ENCODE measurements around the gene ASB15. TPM values are rescaled to one million over a fixed set of nuclear protein-coding genes. Genes with fewer than 3 reads are reported as not detected.
"Not testable (repeated sequence)": the region's sequence is repeated elsewhere in the genome, so short reads cannot be mapped to it uniquely, and the experiment has no call there.

The ASB15 gene
- polyA plus RNA-seq (2011; rRNA removed): not detected in 2 replicates
- not detected in 2 replicates for polyA minus RNA-seq (2011; rRNA and poly(A)+ RNA removed)

DNA sequence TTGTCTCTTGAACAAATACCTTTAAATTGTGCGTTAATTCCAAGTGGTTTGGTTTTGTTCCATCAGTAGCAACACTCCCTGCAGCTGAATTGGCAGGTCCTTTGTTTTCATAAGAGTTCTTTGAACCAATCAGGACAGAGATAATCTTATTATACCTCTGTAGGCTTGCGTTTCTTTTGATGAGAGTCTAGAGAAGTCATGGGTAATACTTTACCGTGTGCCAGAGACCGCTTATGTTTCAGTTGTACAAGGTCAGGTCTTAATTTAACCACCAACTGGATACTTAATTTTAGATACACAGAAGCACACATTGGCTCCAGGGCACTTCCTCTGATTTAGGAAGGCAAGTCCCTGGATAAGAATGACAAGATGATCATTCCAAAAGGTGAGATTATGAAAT lies at the start of gene ASB15:
Gene ASB15, plus strand, starts transcription at position 292 of the 400 bp plus-strand sequence. CDS start 12,682 bp downstream, outside the sequence.
- POLR2A ChIA-PET: no interaction called here
- DNase-seq (ENCODE audit: low read depth, low spot score): no peak
- TF ChIP-seq, protein P1, sequence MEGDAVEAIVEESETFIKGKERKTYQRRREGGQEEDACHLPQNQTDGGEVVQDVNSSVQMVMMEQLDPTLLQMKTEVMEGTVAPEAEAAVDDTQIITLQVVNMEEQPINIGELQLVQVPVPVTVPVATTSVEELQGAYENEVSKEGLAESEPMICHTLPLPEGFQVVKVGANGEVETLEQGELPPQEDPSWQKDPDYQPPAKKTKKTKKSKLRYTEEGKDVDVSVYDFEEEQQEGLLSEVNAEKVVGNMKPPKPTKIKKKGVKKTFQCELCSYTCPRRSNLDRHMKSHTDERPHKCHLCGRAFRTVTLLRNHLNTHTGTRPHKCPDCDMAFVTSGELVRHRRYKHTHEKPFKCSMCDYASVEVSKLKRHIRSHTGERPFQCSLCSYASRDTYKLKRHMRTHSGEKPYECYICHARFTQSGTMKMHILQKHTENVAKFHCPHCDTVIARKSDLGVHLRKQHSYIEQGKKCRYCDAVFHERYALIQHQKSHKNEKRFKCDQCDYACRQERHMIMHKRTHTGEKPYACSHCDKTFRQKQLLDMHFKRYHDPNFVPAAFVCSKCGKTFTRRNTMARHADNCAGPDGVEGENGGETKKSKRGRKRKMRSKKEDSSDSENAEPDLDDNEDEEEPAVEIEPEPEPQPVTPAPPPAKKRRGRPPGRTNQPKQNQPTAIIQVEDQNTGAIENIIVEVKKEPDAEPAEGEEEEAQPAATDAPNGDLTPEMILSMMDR (IDR thresholded peaks at IDR 0.05; ENCODE audit: low read depth, low read length): no peak
- CTCF ChIA-PET: interaction anchor here (1.1 kb wide), 1 partner anchor 23 kb away, joined by 3 read pairs; no protein-coding TSS in a partner anchor
- no peak within 1 kb of the TSS for H3K27ac ChIP-seq (ENCODE audit: low read depth, low read length)
- no peaks in the 10 kb centered on the region for H3K9me3 ChIP-seq (ENCODE audit: control insufficient read depth, insufficient read depth, low read length)
- H3K4me3 ChIP-seq (ENCODE audit: low read depth, low read length): no peak within 1 kb of the TSS
- H3K27me3 ChIP-seq (ENCODE audit: control insufficient read depth, insufficient read depth, low read length): no peaks in the 10 kb centered on the region

DNA sequence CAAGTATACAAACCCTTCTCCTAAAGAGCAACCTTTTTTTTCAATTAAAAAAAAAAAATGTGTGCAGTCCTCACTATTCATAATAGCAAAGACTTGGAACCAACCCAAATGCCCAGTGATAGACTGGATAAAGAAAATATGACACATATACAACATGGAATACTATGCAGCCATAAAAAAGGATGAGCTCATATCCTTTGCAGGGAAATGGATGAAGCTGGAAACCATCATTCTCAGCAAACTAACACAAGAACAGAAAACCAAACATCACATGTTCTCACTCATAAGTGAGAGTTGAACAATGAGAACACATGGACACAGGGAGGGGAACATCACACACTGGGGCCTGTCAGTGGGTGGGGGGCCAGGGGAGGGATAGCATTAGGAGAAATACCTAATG lies 49.5 kb upstream of the ASB15 start:
- H3K4me3 ChIP-seq (ENCODE audit: low read depth, low read length); H3K9me3 ChIP-seq (ENCODE audit: control insufficient read depth, insufficient read depth, low read length); H3K27me3 ChIP-seq (ENCODE audit: control insufficient read depth, insufficient read depth, low read length); DNase-seq (ENCODE audit: low read depth, low spot score); CTCF ChIA-PET; H3K27ac ChIP-seq (ENCODE audit: low read depth, low read length); POLR2A ChIA-PET: not testable (repeated sequence)

DNA sequence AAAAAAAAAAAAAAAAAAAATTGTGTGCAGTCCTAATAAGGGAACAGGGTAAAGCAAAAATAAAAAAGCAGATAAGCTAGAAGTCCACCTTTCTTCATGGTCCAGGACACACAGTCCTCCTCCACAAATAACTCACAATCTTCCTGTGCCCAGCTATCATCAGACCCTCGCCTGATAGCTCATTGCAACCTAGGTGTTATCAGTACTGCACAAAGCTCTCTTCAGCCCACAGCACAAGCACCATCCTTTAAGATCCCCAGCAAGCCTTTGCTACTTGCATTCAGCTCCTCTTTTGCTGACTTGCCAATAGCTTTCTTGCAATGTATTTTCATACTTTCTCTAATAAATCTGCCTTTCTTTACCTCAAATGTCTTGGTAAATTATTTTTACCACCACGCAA lies 49.0 kb upstream of the ASB15 start:
- CTCF ChIA-PET: no interaction called here

DNA sequence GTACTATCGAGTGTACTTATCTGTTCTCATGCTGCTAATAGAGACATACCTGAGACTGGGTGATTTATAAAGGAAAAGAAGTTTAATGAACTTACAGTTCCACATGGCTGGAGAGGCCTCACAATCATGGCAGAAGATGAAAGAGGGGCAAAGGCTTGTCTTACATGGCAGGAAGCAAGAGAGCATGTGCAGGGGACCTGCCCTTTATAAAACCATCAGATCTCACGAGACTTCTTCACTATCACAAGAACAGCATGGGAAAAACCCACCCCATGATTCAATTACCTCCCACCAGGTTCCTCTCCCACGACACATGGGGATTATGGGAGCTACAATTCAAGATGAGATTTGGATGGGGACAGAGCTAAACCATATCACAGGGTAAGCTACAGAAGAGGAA lies 48.5 kb upstream of the ASB15 start:
- TF ChIP-seq, protein P1 (IDR thresholded peaks at IDR 0.05; ENCODE audit: low read depth, low read length): no peak
- ChIA-PET POLR2A (no interaction called here), CTCF (no interaction called here)
- DNase-seq (ENCODE audit: low read depth, low spot score): no peak
- H3K4me3 ChIP-seq (ENCODE audit: low read depth, low read length): no peak overlapping the region
- H3K27me3 ChIP-seq (ENCODE audit: control insufficient read depth, insufficient read depth, low read length): no peaks in the 10 kb centered on the region
- no peak overlapping the region for H3K27ac ChIP-seq (ENCODE audit: low read depth, low read length)
- H3K9me3 ChIP-seq (ENCODE audit: control insufficient read depth, insufficient read depth, low read length): no peaks in the 10 kb centered on the region

More for the DNA sequence above, 49.0 kb upstream of the ASB15 start:
- TF ChIP-seq, protein P1 (IDR thresholded peaks at IDR 0.05; ENCODE audit: low read depth, low read length): no peak
- no peak for DNase-seq (ENCODE audit: low read depth, low spot score)
- Histone ChIP-seq H3K27ac (ENCODE audit: low read depth, low read length) (no peak overlapping the region), H3K9me3 (ENCODE audit: control insufficient read depth, insufficient read depth, low read length) (no peaks in the 10 kb centered on the region), H3K27me3 (ENCODE audit: control insufficient read depth, insufficient read depth, low read length) (no peaks in the 10 kb centered on the region), H3K4me3 (ENCODE audit: low read depth, low read length) (no peak overlapping the region)
- POLR2A ChIA-PET: no interaction called here

DNA sequence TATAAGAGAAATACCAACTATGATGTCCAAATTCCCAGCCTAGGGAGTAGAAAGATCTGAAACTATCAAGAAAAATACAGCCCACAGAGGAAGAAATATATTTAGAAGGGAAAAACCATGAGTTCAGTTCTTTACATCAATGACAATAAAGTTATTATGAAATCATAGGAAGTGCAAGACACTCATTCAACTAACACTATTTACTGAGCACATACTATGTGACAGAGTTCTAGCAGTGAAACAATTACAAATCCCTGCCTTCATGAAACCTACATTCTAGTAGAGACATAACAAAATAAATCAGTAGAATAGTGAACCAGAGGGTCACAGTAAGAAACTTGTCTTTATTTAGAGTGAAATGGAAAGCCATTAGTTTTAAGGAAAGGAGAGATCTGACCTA lies 46.1 kb upstream of the ASB15 start:
- TF ChIP-seq, protein P1 (IDR thresholded peaks at IDR 0.05; ENCODE audit: low read depth, low read length): no peak
- DNase-seq (ENCODE audit: low read depth, low spot score): no peak
- H3K27me3 ChIP-seq (ENCODE audit: control insufficient read depth, insufficient read depth, low read length): no peaks in the 10 kb centered on the region
- ChIA-PET POLR2A (no interaction called here), CTCF (no interaction called here)
- no peak overlapping the region for H3K4me3 ChIP-seq (ENCODE audit: low read depth, low read length)
- no peaks in the 10 kb centered on the region for H3K9me3 ChIP-seq (ENCODE audit: control insufficient read depth, insufficient read depth, low read length)
- no peak overlapping the region for H3K27ac ChIP-seq (ENCODE audit: low read depth, low read length)
